Measurements from ENCODE around the gene PPCS. TPM values are rescaled to one million over a fixed set of nuclear protein-coding genes. Genes with fewer than 3 reads are reported as not detected.

PPCS gene
- total and polyA plus RNA-seq, 2 of the 8 experiments (the other 6 are each of a cell fraction or from before 2014, with no cell fraction given) = 24.5 to 35.3 TPM

DNA sequence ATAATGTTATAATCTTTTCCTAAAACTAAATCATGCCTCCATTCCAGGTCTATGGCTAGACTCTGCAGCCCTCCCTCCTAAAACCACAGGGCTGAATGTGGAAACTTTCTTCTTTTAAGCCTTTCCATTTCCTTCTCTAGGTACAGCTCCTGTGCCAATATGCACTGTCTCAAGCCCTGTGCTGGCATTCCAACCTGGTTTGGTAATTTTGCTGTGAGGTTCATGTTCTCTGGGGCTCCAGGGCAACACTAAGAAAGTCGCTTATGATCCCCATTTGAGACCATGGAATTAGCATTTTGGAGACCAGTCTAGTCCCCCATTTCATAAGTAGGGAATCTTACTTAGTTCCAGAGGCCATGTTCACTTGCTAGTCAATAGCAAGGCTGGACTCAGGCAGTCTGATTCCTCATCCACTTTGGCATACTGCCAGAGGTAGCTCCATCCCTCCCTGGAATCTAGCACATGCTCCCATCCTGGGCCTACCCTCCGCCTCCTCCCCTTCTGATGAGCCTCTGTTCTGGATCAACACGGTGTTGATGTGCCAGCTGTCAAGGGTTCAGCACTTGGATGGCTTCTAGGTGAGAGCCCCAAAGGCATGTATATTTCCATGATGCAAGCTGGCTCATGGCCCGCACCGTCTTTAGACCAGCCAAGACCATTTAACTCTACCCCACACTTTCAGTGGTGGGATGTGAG is 37.1 kb upstream of the PPCS start:
- no peaks in the 10 kb centered on the region for H3K79me1 ChIP-seq (ENCODE audit: low read depth, low read length)
- H2BK5ac ChIP-seq (ENCODE audit: low read depth, low read length) = no peak overlapping the region
- H3K4ac ChIP-seq (replicated peaks; ENCODE audit: insufficient read length, low read depth, low read length) = no peak overlapping the region
- H3K9me3 ChIP-seq (ENCODE audit: insufficient read depth in 2 of 2, low read depth in 1 of 2, low read length in 1 of 2) = no peaks in the 10 kb centered on the region
- ChIA-PET CTCF (ENCODE audit: partially characterized antibody) (interaction anchor here (1.1 to 1.5 kb wide), 2 partner anchors 11 to 32 kb away, joined by 4 to 5 read pairs; no protein-coding TSS in a partner anchor), POLR2A (ENCODE audit: partially characterized antibody) (no interaction called here)
- H4K91ac ChIP-seq (replicated peaks; ENCODE audit: insufficient read length, low read length) = no peak overlapping the region
- no peak overlapping the region for H3K4me3 ChIP-seq (ENCODE audit: extremely low read depth in 1 of 4, insufficient read depth in 2 of 4, low read depth in 3 of 4, low read length in 4 of 4)
- H2AFZ ChIP-seq (ENCODE audit: low read length) = no peak overlapping the region
- H3K4me2 ChIP-seq (ENCODE audit: insufficient read depth in 1 of 2, low read depth in 2 of 2, low read length in 2 of 2) = no peak overlapping the region
- H4K20me1 ChIP-seq (replicated peaks in 1 of 2; ENCODE audit: control insufficient read depth in 1 of 2, insufficient read depth in 2 of 2, low read length in 2 of 2) = no peaks in the 10 kb centered on the region
- no peak overlapping the region for H3K27ac ChIP-seq (ENCODE audit: low read depth, low read length)
- no peak for DNase-seq (ENCODE audit: low read depth in 1 of 2, low spot score in 2 of 2)
- H3K36me3 ChIP-seq (ENCODE audit: control insufficient read depth in 2 of 4, insufficient read depth in 4 of 4, low read length in 3 of 4) = no peaks in the 10 kb centered on the region
- H3K9ac ChIP-seq (replicated peaks in 1 of 4; ENCODE audit: extremely low read depth in 1 of 4, low read depth in 3 of 4, low read length in 3 of 4) = no peak overlapping the region
- H4K5ac ChIP-seq (ENCODE audit: insufficient read length, low read depth, low read length) = no peak overlapping the region
- WGBS, 2 experiments (ENCODE audit: extremely low coverage in 1 of 2, insufficient coverage in 1 of 2, insufficient read length in 1 of 2, insufficient replicate concordance in 2 of 2, low coverage in 1 of 2, low lambda C conversion rate in 2 of 2, missing lambda C conversion rate in 1 of 2) = 87% methylated on average over 5 of the region's 5 CpGs; no CpG with 5 or more reads in 1 of the 2 experiments
- no peak for FAIRE-seq
- no peaks in the 10 kb centered on the region for H3K79me2 ChIP-seq (ENCODE audit: control insufficient read depth in 1 of 2, insufficient read depth in 2 of 2, low read length in 2 of 2)
- peak overlapping the region; percentile 32; the same call in 1 of the 2 replicates for H2BK12ac ChIP-seq (ENCODE audit: low read depth, low read length)
- no peak for TF ChIP-seq GTF2F1 (IDR thresholded peaks at IDR 0.05; ENCODE audit: borderline replicate concordance, low read depth, low read length)
- TF ChIP-seq SP2 (IDR thresholded peaks at IDR 0.05; ENCODE audit: low read length) = no peak
- TF ChIP-seq ASH2L (IDR thresholded peaks at IDR 0.05; ENCODE audit: low read length) = no peak
- no peak for TF ChIP-seq CBX8 (IDR thresholded peaks at IDR 0.05; ENCODE audit: borderline replicate concordance, low read depth, low read length)
- TF ChIP-seq SRF (IDR thresholded peaks at IDR 0.05; ENCODE audit: low read depth, low read length) = no peak
- no peak overlapping the region for H2AK5ac ChIP-seq (ENCODE audit: low read depth, low read length)
- H2BK120ac ChIP-seq (replicated peaks; ENCODE audit: low read depth, low read length) = no peak overlapping the region
- no peak overlapping the region for H2BK15ac ChIP-seq (ENCODE audit: low read length)
- H3K23ac ChIP-seq (ENCODE audit: insufficient read length) = no peak overlapping the region
- no peak overlapping the region for H2BK20ac ChIP-seq (ENCODE audit: low read length)
- no peak overlapping the region for H4K8ac ChIP-seq (ENCODE audit: extremely low read depth, insufficient read depth, low read length)
- H3K4me1 ChIP-seq (replicated peaks in 1 of 4; ENCODE audit: control insufficient read depth in 3 of 4, insufficient read depth in 4 of 4, low read length in 3 of 4) = peaks cover 0 to 10% (median 5%) of the 10 kb centered on the region in 4 experiments; a peak in 3 of 7 replicates
- no peak overlapping the region for H3K56ac ChIP-seq (replicated peaks; ENCODE audit: insufficient read length, low read depth, low read length)
- H3K14ac ChIP-seq (ENCODE audit: insufficient read length) = no peak overlapping the region
- H3K27me3 ChIP-seq (replicated peaks in 1 of 4; ENCODE audit: control insufficient read depth in 3 of 4, extremely low read depth in 1 of 4, insufficient read depth in 3 of 4, low read length in 3 of 4) = no peaks in the 10 kb centered on the region
- H3K18ac ChIP-seq (ENCODE audit: extremely low read depth, low read length) = no peak overlapping the region; the same call in 1 of the 2 replicates
- no peaks in the 10 kb centered on the region for H3K23me2 ChIP-seq (ENCODE audit: low read depth, low read length)
